ENCODE data around the gene SUN1. TPM values are rescaled to one million over a fixed set of nuclear protein-coding genes. Genes with fewer than 3 reads are reported as not detected.

Gene SUN1
- polyA plus RNA-seq, 3 donors: 44.2 to 154 (median 51.5) TPM

DNA sequence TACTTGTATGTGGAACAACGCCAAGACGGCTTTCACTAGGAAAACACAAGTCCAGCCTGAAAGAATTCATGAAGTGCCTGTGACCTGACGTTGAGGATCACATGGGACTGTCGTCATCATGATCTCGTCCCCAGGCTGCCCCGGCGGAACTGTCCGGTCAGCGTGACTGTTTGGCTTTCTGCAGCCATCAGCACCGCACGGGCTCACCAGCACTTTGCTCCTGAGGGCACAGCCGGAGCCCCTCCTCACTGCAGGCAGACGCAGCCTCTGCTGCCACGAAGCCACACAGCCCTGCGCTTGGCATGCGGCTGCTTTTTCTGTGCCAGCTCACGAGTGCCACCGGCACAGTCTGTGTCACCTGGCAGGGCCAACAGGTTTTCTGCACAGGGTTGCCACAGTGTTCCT lies 34.7 kb downstream of the SUN1 start:
- H3K27me3 Mint-ChIP-seq (ENCODE audit: low read depth in 3 of 3): peaks cover 0 to 3% (median 3%) of the 10 kb centered on the region in 3 donors
- no peak for DNase-seq
- no peak overlapping the region for H2AFZ ChIP-seq (ENCODE audit: insufficient read depth, low read depth, low read length, poor library complexity, severe bottlenecking)
- no peaks in the 10 kb centered on the region for H3K9me3 ChIP-seq (replicated peaks in 1 of 2; ENCODE audit: control insufficient read depth in 1 of 2, insufficient read depth in 1 of 2, low read length in 2 of 2)
- H3K36me3 ChIP-seq (replicated peaks in 1 of 2; ENCODE audit: control insufficient read depth in 1 of 2, insufficient read depth in 2 of 2, low read length in 2 of 2): peaks cover 58 to 92% of the 10 kb centered on the region in 2 donors
- H4K20me1 ChIP-seq (ENCODE audit: insufficient read depth, low read length): no peaks in the 10 kb centered on the region
- no peak overlapping the region for H3K4me3 Mint-ChIP-seq
- no peaks in the 10 kb centered on the region for H3K4me1 ChIP-seq (ENCODE audit: control insufficient read depth in 1 of 2, insufficient read depth in 2 of 2, low read length in 2 of 2)
- H3K27ac ChIP-seq (ENCODE audit: low read depth in 1 of 2, low read length in 2 of 2): no peak overlapping the region
- peaks cover 0 to 2% (median 0%) of the 10 kb centered on the region in 7 donors for H3K9me3 Mint-ChIP-seq
- H3K4me1 Mint-ChIP-seq: no peaks in the 10 kb centered on the region
- no peaks in the 10 kb centered on the region for H3K79me2 ChIP-seq (ENCODE audit: insufficient read depth, low read length)
- intact Hi-C loops (cut with micrococcal nuclease): no loop called here
- H3K27me3 ChIP-seq (ENCODE audit: control insufficient read depth in 2 of 2, insufficient read depth in 2 of 2, low read length in 2 of 2): no peaks in the 10 kb centered on the region
- WGBS (ENCODE audit: insufficient coverage): 97% methylated on average over 18 of the region's 18 CpGs
- no peak overlapping the region for H3K9ac ChIP-seq (ENCODE audit: insufficient read depth, low read length, poor library complexity, severe bottlenecking)
- peaks cover 73 to 92% of the 10 kb centered on the region in 2 donors for H3K36me3 Mint-ChIP-seq
- TF ChIP-seq, protein P1, sequence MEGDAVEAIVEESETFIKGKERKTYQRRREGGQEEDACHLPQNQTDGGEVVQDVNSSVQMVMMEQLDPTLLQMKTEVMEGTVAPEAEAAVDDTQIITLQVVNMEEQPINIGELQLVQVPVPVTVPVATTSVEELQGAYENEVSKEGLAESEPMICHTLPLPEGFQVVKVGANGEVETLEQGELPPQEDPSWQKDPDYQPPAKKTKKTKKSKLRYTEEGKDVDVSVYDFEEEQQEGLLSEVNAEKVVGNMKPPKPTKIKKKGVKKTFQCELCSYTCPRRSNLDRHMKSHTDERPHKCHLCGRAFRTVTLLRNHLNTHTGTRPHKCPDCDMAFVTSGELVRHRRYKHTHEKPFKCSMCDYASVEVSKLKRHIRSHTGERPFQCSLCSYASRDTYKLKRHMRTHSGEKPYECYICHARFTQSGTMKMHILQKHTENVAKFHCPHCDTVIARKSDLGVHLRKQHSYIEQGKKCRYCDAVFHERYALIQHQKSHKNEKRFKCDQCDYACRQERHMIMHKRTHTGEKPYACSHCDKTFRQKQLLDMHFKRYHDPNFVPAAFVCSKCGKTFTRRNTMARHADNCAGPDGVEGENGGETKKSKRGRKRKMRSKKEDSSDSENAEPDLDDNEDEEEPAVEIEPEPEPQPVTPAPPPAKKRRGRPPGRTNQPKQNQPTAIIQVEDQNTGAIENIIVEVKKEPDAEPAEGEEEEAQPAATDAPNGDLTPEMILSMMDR (IDR thresholded peaks at IDR 0.05): no peak
- H3K27ac Mint-ChIP-seq: peak overlapping the region in 1 of 7 donors; percentile 44
- no peak overlapping the region for H3K4me3 ChIP-seq (replicated peaks in 1 of 3; ENCODE audit: low read depth in 2 of 3, low read length in 3 of 3)
- H3K4me2 ChIP-seq (replicated peaks; ENCODE audit: extremely low read depth, low read length, poor library complexity, severe bottlenecking): no peak overlapping the region

DNA sequence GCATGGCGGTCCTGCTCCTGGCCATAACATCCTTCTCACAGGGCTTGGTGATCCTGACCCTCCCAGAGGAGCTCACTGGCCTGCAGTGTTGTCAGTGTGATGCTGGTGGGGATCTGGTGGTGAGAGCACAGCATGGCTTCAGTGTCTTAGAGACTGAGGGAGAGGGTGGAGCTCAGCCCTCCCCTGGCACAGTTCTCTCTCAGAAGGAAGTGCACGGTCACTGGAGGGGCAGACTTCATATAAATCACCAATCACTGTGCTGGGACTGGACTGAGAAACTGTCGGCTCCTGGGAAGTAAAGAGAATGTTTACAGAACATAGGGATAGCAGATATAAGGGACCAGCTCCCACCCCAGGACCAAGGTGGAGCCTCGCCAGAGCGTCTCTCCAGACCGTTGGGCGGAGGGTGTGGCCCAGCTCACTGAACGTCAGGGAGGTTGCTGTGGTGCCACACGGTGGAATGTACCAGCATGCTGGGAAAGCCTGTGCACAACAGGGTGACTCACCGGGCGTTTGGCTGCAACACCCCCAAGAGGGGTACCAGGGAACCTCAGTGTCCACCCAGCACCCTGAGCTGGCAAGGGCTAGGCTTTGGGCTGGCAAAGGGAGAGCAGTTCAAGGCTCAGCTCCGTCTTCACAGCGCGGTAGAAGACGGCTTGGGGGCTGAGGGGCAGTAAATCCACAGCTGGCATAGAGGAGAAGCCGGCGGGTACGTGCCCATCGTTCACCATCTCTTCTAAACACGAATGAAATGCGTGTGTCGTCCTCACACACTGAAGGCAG lies 35.3 kb downstream of the SUN1 start:
- no peak overlapping the region for H3K4me3 ChIP-seq (replicated peaks in 1 of 3; ENCODE audit: low read depth in 2 of 3, low read length in 3 of 3)
- H3K79me2 ChIP-seq (ENCODE audit: insufficient read depth, low read length): no peaks in the 10 kb centered on the region
- H3K9ac ChIP-seq (ENCODE audit: insufficient read depth, low read length, poor library complexity, severe bottlenecking): no peak overlapping the region
- H3K9me3 ChIP-seq (replicated peaks in 1 of 2; ENCODE audit: control insufficient read depth in 1 of 2, insufficient read depth in 1 of 2, low read length in 2 of 2): no peaks in the 10 kb centered on the region
- Mint-ChIP-seq H3K27me3 (ENCODE audit: low read depth in 3 of 3) (peaks cover 0 to 3% (median 3%) of the 10 kb centered on the region in 3 donors), H3K4me1 (no peaks in the 10 kb centered on the region), H3K27ac (peak overlapping the region in 4 of 7 donors; percentile 41 to 54 (median 44)), H3K36me3 (peaks cover 73 to 92% of the 10 kb centered on the region in 2 donors), H3K4me3 (no peak overlapping the region), H3K9me3 (peaks cover 0 to 2% (median 0%) of the 10 kb centered on the region in 7 donors)
- intact Hi-C loops (cut with micrococcal nuclease): no loop called here
- H4K20me1 ChIP-seq (ENCODE audit: insufficient read depth, low read length): no peaks in the 10 kb centered on the region
- 95% methylated on average over 20 of the region's 22 CpGs for WGBS (ENCODE audit: insufficient coverage)
- H2AFZ ChIP-seq (ENCODE audit: insufficient read depth, low read depth, low read length, poor library complexity, severe bottlenecking): no peak overlapping the region
- no peak overlapping the region for H3K4me2 ChIP-seq (replicated peaks; ENCODE audit: extremely low read depth, low read length, poor library complexity, severe bottlenecking)
- H3K27me3 ChIP-seq (ENCODE audit: control insufficient read depth in 2 of 2, insufficient read depth in 2 of 2, low read length in 2 of 2): no peaks in the 10 kb centered on the region
- H3K36me3 ChIP-seq (replicated peaks in 1 of 2; ENCODE audit: control insufficient read depth in 1 of 2, insufficient read depth in 2 of 2, low read length in 2 of 2): peaks cover 61 to 92% of the 10 kb centered on the region in 2 donors
- TF ChIP-seq, protein P1 (IDR thresholded peaks at IDR 0.05): no peak
- no peak overlapping the region for H3K27ac ChIP-seq (ENCODE audit: low read depth in 1 of 2, low read length in 2 of 2)
- no peak for DNase-seq
- H3K4me1 ChIP-seq (ENCODE audit: control insufficient read depth in 1 of 2, insufficient read depth in 2 of 2, low read length in 2 of 2): no peaks in the 10 kb centered on the region
